Activated CD4-positive, alpha-beta T cell treated with anti-CD3 and anti-CD28 coated beads, Interleukin-2, Interleukin-4, amounts not matched to agents 100 ng/mL and 50 ng/mL, durations not matched to agents 16 hours and 8 hours (primary cell): ENCODE measurements around the gene B3GNT3.

Source experiments
- DNase-seq: peaks from one replicate; pipeline ENCODE4 v3.0.0-alpha.2; 2020; ENCODE audit warnings: low spot score

The B3GNT3 gene

DNA sequence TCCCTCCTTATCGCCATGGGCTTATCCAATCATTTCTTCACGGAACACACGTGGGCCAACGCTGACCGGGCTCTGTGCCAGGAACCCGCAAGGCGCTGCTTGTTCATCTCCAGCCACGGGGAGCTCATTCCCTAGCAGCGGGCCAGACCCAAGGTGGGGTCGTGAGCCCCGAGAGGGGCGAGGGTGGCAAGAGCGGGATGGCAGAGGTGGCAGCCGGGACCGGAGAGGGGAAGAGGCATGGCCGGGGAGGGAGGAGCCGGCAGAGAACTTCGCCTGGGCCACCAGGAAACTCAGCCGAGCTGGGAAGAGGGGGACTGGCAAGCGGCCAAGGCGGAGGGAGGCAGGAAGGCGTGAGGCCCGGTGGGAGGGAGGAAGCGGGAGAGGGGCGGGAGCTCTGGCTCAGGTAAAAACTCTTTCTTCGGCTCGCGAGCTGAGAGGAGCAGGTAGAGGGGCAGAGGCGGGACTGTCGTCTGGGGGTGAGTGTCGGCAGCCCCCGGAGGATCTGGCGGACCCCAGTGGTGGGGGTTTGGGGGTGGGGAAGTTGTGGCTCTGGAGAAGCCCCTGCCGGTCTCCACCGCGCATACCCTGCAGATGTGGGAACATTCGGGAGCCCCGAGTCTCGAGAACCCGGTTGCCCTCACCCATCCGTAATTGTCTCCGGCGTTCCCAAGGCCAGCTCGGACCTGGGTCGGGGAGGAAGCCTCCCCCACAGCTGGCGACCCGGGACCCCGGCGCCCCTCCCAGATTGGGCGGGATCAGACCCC lies at the start of gene B3GNT3:
TSS of gene B3GNT3 (plus strand) at position 408 of the 764 bp plus-strand sequence. CDS start 12,670 bp downstream, outside the sequence.
- no peak for DNase-seq

DNA sequence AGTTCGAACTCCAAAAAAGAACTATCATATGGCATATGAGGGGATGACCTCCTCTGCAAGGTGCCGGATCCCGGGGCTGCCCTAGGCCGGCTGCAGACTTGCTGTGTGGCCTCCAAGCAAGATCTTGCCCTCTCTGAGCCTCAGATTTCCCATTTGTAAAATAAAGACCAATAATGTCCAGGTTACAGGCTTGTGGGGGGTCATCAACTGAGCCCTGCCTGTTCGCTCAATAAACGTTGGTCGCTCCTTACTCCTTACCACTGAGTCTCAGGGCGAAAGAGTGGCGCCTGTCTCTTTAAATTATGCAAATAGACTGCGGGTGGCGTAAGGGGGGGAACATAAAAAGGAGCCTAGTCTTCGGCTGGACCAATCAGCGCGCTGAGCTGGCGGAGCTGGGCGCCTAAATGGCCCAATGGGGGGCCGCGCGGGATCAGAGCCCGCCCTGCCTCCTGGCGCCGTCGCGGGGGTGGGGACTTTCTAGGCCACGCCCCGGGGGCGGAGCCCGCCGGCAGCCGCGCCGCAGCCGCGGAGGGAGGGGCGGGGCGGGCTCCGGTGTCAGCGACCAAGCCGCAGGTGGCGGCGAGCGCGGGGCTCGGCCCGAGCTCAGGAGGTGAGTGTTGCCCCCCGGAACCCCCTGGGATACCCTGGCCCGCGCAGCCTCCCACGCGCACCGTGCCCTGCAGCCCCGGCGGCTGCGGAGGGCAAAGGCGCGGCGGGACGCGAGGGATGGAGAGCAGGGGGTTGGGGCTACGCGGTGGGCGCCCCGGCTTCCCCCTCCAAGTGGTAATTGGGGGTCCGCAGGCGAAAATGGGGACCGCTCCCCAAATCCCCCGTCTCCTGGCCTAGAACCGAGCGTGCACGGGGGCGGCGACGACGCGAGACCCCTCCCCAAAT lies 47.5 kb upstream of the B3GNT3 start:
- peak; percentile 95 for DNase-seq

DNA sequence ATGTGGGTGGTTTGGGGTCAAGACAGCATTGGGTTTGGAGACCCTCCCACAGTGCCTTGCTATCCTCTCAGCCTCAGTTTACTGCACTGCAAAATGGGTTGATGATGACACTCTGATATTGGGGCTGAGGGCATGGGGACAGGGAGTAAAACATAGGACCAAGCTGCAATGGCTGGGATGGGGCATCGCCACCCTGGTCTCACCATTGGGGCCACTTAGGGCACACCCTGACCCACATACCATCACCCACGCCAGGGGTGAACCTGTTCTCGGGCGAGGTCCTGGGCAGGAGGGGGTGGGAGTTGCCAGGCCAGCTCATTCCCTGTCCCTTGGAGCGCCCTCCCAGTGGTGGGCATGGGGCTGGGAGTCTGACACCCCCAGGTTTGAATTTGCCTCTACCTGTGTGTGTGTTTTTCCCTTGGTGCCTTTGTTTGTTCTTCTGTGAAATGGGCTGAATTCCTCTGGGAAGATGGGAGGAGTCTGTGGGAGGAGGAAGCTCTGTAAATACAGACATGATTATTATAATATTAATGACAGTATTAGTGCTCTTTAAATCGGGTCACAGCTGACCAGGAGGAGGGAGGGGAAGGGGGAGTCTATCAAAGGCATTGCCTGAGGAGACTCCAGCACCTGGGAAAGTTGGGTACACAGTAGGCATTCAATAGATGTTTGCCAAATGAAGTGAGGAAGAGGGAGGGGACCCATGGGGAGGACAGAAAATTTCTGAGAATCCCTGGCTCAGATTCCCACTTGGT lies 45.9 kb upstream of the B3GNT3 start:
- DNase-seq, result no peak

DNA sequence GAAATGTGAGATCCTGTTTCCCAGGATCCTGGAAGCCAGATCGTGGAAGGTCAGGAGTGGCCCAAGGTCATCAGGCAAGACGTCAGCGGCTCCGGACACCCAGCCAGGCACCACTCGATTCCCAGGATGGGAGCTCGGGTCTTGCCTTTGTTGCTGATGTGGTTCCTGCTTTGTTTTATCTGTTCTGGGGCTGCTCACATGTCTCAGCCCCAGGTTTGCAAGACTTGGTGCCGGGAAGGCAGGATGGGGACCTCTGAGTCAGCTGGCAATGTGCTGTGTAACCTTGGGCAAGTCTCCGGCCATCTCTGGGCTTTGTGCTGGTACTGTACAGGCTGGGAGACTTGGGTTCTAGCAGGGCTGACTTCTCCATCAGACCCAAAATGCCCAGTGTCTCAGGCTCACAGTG lies 45.0 kb upstream of the B3GNT3 start:
- DNase-seq, result peak; percentile 58

GRCh38 chr19:17751103-17751911 lies 43.6 kb upstream of the B3GNT3 start, which contains the start of gene FCHO1:
Gene FCHO1 (plus strand): TSS chr19:17751477. CDS start chr19:17755165, 3,688 bp downstream.
- DNase-seq, result peak; percentile 90

DNA sequence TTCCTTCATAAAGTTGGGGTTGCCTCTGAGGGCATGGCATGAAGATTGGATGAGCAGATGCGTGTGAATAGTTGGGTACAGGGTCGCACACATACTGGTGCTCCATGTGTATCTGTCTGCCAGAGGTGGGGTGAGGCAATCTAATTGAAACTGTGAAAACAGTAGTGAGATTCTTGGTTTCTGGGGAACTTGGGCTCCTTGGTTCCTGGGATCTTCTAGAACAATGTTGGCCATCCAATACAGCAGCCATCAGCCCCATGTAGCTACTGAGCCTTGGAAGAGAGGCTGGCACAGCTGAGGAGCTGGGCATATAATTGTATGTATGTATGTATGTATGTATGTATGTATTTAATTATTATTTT lies 43.0 kb upstream of the B3GNT3 start:
- DNase-seq, result peak; percentile 43

DNA sequence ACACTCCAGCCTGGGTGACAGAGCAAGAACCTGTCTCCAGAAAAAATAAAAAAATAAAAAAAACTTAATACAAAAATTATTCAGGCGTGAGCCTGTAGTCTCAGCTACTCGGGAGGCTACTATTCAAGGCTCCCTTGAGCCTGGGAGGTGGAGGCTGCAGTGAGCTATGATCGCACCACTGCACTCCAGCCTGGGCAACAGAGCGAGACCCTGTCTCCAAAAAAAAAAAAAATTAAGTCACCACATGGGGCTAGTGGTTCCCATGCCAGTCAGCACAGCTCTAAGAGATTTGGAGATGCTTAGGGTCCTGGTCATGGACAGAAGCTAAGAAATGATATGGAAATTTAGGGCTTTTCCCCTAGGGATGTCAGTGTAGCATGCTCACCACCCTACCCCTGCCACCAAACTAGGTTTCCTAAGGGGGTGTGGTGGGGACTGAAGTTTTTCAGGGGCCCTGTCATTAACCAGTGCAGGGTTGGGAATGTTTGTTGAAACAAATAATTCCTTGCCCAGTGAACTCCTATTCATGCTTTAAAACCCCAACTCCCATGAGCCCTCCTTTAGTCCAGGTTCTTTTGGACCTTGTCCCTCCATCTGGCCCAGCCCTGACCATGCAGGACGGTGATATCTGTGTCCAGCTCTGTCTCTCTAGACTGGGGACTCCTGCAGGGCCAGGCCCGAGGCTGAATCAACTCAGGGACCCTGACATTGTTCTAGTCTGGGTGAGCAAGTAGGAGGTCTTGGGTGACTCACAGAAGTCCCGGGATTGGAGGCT lies 41.9 kb upstream of the B3GNT3 start:
- no peak for DNase-seq

GRCh38 chr19:17753976-17754375 lies 41.0 kb upstream of the B3GNT3 start:
- no peak for DNase-seq

DNA sequence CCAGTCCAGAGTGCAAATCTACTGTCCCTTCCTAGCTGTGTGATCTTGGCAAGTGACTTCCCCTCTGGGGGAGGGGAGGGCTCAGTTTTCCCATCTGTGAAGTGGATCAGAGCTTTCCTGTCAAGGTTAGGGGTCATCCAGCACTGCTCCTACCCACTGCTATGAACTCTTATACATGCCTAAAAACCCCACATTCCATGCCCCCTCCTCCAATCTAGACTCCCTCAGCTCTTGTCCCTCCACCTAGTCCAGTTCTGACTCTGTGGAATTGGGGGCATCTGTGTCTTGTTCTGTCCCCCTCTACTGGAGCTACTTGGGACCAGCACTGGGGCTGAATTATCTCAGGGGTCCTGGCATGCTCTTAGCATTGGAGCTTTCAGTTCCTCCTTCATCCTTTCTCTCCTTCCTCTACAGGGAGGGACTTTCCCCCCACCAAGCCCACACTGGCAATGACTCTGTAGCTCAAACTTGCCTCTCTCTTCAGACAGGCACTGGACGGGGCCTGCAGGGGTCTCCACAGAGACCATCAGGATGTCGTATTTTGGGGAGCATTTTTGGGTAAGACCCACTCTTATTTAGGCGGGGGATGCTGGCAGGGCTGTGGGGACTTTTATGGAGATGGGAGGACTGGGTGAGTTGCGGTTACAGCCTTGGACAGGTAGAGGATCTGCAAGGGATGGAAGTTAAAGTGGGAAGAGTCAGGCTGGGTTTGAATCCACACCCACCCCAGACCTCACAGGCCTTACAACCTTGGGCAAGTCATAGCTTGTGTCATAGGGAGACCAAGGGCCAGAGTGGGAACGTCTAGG lies 40.1 kb upstream of the B3GNT3 start:
- no peak for DNase-seq

GRCh38 chr19:17755443-17755890 lies 39.5 kb upstream of the B3GNT3 start:
- DNase-seq, result no peak

- DNase-seq, result no peak
These were observed 38.8 kb upstream of the B3GNT3 start for GRCh38 chr19:17755977-17756670.

- no peak for DNase-seq
These were observed 37.8 kb upstream of the B3GNT3 start for GRCh38 chr19:17757125-17757524.

GRCh38 chr19:17758515-17758914 lies 36.4 kb upstream of the B3GNT3 start:
- no peak for DNase-seq

GRCh38 chr19:17761148-17761547 lies 33.8 kb upstream of the B3GNT3 start:
- no peak for DNase-seq

GRCh38 chr19:17762505-17763229 lies 32.3 kb upstream of the B3GNT3 start:
- no peak for DNase-seq

DNA sequence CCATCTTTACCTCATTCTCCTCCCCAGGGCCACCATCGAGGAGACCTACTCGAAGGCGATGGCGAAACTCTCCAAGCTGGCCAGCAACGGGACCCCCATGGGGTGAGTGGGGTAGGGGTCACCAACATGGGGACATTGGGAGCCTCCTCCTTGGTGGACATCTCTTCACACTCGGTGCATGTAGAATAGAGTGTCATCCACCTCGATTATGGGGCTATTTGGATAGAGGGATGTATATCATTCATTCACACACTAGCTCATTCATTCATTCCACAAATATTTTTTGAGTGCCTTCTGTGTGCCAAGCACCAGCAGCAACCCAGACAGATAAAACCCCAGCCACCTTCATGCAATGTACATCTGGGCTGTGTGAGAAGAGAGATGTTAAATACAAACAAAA lies 30.6 kb upstream of the B3GNT3 start:
- DNase-seq, result no peak

DNA sequence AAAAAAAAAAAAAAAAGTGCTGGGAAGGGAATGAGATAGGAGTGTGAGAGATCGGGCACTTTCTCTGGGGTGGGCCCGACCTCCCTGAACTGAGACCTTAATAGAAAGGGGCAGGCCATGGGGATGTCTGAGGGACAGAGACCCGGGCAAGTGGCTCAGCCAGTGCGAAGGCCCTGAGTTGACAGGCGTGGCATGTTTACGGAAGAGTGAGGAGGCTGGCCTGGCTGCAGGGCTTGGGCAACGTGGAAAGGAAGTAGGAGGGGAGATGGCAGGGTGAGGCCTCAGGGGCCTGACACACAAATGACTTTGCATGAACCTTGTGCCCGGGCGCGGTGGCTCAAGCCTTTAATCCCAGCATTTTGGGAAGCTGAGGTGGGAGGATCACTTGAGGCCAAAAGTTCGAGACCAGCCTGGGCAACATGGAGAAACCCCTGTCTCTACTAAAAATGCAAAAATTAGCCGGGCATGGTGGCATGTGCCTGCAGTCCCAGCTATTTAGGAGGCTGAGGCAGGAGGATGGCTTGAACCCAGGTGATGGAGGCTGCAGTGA lies 29.8 kb upstream of the B3GNT3 start:
- DNase-seq, result no peak

- DNase-seq, result no peak
These were observed 28.3 kb upstream of the B3GNT3 start for GRCh38 chr19:17766543-17767131.
